HEK293 (cell line): ENCODE data around the gene SPACA5.
A peak's percentile ranks its signal among the peaks of the same experiment; 100 is the strongest.

ENCODE experiments used
- GLI2 ChIP-seq: fragments of 450-650 bp; formaldehyde crosslinking; IDR thresholded peaks from 2 replicates; pipeline ENCODE4; 2017; ENCODE audit warnings: missing biosample characterization, missing genetic modification characterization, low read depth, borderline replicate concordance
- KLF1 ChIP-seq: fragments of 450-650 bp; formaldehyde crosslinking; IDR thresholded peaks from 2 replicates; pipeline ENCODE4 v1.5.1; 2016; ENCODE audit warnings: missing biosample characterization, missing genetic modification characterization
- MZF1 ChIP-seq: fragments of 450-650 bp; formaldehyde crosslinking; IDR thresholded peaks from 2 replicates; pipeline ENCODE4 v1.5.1; 2017; ENCODE audit warnings: missing biosample characterization, missing genetic modification characterization, borderline replicate concordance
- OVOL3 ChIP-seq: fragments of 450-650 bp; formaldehyde crosslinking; IDR thresholded peaks from 2 replicates; pipeline ENCODE4 v1.5.1; 2016; ENCODE audit warnings: missing biosample characterization, missing genetic modification characterization
- TRIM28 ChIP-seq: IDR thresholded peaks from 2 replicates; pipeline ENCODE4 v1.6.1; 2011; ENCODE audit warnings: low read length, control low read depth, borderline replicate concordance
- ZBTB21 ChIP-seq: fragments of 450-650 bp; formaldehyde crosslinking; IDR thresholded peaks from 2 replicates; pipeline ENCODE4 v1.5.1; 2017; ENCODE audit warnings: missing biosample characterization, missing genetic modification characterization
- ZBTB48 ChIP-seq: fragments of 450-650 bp; formaldehyde crosslinking; IDR thresholded peaks from 2 replicates; pipeline ENCODE4 v1.5.1; 2016; ENCODE audit warnings: missing biosample characterization, missing genetic modification characterization
- ZBTB7A ChIP-seq: fragments of 450-650 bp; formaldehyde crosslinking; IDR thresholded peaks from 2 replicates; pipeline ENCODE4 v1.5.1; 2016; ENCODE audit warnings: low read depth, missing biosample characterization, missing genetic modification characterization
- ZNF248 ChIP-seq: fragments of 450-650 bp; formaldehyde crosslinking; IDR thresholded peaks from 2 replicates; pipeline ENCODE4 v1.5.1; 2017; ENCODE audit warnings: missing biosample characterization, missing genetic modification characterization
- ZNF266 ChIP-seq: fragments of 450-650 bp; formaldehyde crosslinking; IDR thresholded peaks from 2 replicates; pipeline ENCODE4 v1.5.1; 2016; ENCODE audit warnings: missing biosample characterization, missing genetic modification characterization, low read depth
- ZNF311 ChIP-seq: fragments of 450-650 bp; formaldehyde crosslinking; IDR thresholded peaks from 2 replicates; pipeline ENCODE4 v1.5.1; 2017; ENCODE audit warnings: missing biosample characterization, missing genetic modification characterization, borderline replicate concordance
- ZNF350 ChIP-seq: fragments of 450-650 bp; formaldehyde crosslinking; IDR thresholded peaks from 2 replicates; pipeline ENCODE4 v1.5.0; 2017; ENCODE audit warnings: missing biosample characterization, mild to moderate bottlenecking, missing genetic modification characterization
- ZNF404 ChIP-seq: fragments of 450-650 bp; formaldehyde crosslinking; IDR thresholded peaks from 2 replicates; pipeline ENCODE4 v1.5.1; 2017; ENCODE audit warnings: missing biosample characterization, missing genetic modification characterization
- ZNF521 ChIP-seq: fragments of 450-650 bp; formaldehyde crosslinking; IDR thresholded peaks from 2 replicates; pipeline ENCODE4 v1.5.1; 2017; ENCODE audit warnings: missing biosample characterization, mild to moderate bottlenecking, missing genetic modification characterization
- ZNF549 ChIP-seq: fragments of 450-650 bp; IDR thresholded peaks from 2 replicates; pipeline ENCODE4 v1.5.1; 2018; ENCODE audit warnings: missing biosample characterization, missing genetic modification characterization, mild to moderate bottlenecking, inconsistent platforms, moderate library complexity
- ZNF571 ChIP-seq: fragments of 450-650 bp; formaldehyde crosslinking; IDR thresholded peaks from 2 replicates; pipeline ENCODE4 v1.5.0; 2017; ENCODE audit warnings: missing biosample characterization, missing genetic modification characterization
- ZNF585B ChIP-seq: fragments of 450-650 bp; formaldehyde crosslinking; IDR thresholded peaks from 2 replicates; pipeline ENCODE4 v1.5.1; 2016; ENCODE audit warnings: missing biosample characterization, missing genetic modification characterization
- ZNF610 ChIP-seq: fragments of 450-650 bp; formaldehyde crosslinking; IDR thresholded peaks from 2 replicates; pipeline ENCODE4 v1.5.1; 2016; ENCODE audit warnings: missing biosample characterization, missing genetic modification characterization, borderline replicate concordance
- ZNF623 ChIP-seq: fragments of 450-650 bp; formaldehyde crosslinking; IDR thresholded peaks from 2 replicates; pipeline ENCODE4 v1.5.1; 2016; ENCODE audit warnings: missing biosample characterization, missing genetic modification characterization
- ZNF785 ChIP-seq: fragments of 450-650 bp; formaldehyde crosslinking; IDR thresholded peaks from 2 replicates; pipeline ENCODE4 v1.5.1; 2016; ENCODE audit warnings: missing biosample characterization, missing genetic modification characterization
- ZNF792 ChIP-seq: fragments of 450-650 bp; formaldehyde crosslinking; IDR thresholded peaks from 2 replicates; pipeline ENCODE4 v1.5.1; 2016; ENCODE audit warnings: missing biosample characterization, missing genetic modification characterization
- ZSCAN30 ChIP-seq: fragments of 450-650 bp; IDR thresholded peaks from 2 replicates; pipeline ENCODE4 v1.5.1; 2018; ENCODE audit warnings: missing biosample characterization, mild to moderate bottlenecking, missing genetic modification characterization, moderate library complexity
- TF ChIP-seq, protein P1 (sequence below): fragments of 450-650 bp; formaldehyde crosslinking; IDR thresholded peaks from 2 replicates; pipeline ENCODE4; 2016; ENCODE audit warnings: missing biosample characterization, missing genetic modification characterization
- TF ChIP-seq, protein P2 (sequence below): fragments of 450-650 bp; IDR thresholded peaks from 2 replicates; pipeline ENCODE4 v1.5.1; 2018; ENCODE audit warnings: missing biosample characterization, mild to moderate bottlenecking, missing genetic modification characterization
- TF ChIP-seq, protein P3 (sequence below): fragments of 450-650 bp; formaldehyde crosslinking; IDR thresholded peaks from 2 replicates; pipeline ENCODE4 v1.5.1; 2016; ENCODE audit warnings: missing biosample characterization, missing genetic modification characterization, borderline replicate concordance
- TF ChIP-seq, protein P4 (sequence below): fragments of 450-650 bp; formaldehyde crosslinking; conservative IDR thresholded peaks from 2 replicates; pipeline ENCODE4 v1.5.1; 2016; ENCODE audit warnings: low read depth, missing biosample characterization, missing genetic modification characterization
- TF ChIP-seq, protein P5 (sequence below): fragments of 450-650 bp; formaldehyde crosslinking; IDR thresholded peaks from 2 replicates; pipeline ENCODE4 v1.5.1; 2017; ENCODE audit warnings: missing biosample characterization, mild to moderate bottlenecking, missing genetic modification characterization, moderate library complexity

Gene SPACA5

DNA sequence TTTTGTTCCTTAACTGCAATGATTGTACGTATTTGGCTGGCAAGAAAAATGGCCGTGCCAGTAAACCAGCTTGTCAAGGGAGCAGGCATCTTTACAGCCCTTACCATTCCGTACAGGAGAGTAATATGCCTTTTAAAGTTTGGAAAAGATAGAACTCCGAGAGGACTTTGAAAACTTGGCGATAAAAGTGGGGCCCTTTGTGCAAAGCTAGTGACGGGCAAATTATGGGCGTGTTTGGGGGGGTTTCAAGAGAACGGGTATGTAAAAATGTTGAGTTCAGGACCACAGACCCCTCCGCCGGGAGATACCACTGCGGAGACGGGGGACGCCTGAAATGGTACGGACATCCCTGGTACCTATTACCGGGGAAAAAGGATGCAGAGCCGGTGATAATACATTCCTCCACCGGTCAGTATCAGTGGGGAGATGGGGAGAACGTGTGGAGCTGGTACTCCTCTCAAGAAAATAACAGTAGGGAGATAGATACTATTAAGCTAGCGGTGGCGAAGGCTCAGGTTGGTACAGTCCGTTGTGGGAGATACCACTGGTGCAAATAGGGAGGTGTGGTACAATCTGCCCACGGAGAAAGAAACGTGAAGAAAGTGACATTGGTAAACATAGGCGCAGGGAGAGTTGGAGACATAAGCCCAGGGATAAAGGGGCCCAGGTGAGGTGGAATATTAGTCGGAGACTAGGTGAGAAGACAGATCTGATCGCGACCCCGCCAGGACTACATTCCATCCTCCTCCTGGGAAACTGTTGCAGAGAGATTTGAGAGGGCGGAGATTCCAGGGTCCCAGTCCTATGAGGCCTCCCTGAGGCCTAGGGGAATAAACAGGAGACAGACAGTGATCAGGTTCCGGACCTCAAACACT is 14.5 kb downstream of the SPACA5 start (continued):
- TF ChIP-seq, protein P1, sequence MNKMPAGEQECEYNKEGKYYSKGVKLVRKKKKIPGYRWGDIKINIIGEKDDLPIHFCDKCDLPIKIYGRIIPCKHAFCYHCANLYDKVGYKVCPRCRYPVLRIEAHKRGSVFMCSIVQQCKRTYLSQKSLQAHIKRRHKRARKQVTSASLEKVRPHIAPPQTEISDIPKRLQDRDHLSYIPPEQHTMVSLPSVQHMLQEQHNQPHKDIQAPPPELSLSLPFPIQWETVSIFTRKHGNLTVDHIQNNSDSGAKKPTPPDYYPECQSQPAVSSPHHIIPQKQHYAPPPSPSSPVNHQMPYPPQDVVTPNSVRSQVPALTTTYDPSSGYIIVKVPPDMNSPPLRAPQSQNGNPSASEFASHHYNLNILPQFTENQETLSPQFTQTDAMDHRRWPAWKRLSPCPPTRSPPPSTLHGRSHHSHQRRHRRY (tag by site-specific recombination) = no peak
- no peak for TF ChIP-seq ZNF785 (tag by site-specific recombination)
- no peak for TF ChIP-seq ZNF266 (tag by site-specific recombination)
- 0 out of 2 replicates have a peak, but pooled peaks have one; percentile 26 for TF ChIP-seq ZNF585B (tag by site-specific recombination)
- no peak for TF ChIP-seq ZNF248
- no peak for TF ChIP-seq ZSCAN30 (tag by site-specific recombination)
- TF ChIP-seq KLF1 (tag by site-specific recombination) = no peak
- no peak for TF ChIP-seq ZNF571 (tag by site-specific recombination)
- TF ChIP-seq, protein P2, sequence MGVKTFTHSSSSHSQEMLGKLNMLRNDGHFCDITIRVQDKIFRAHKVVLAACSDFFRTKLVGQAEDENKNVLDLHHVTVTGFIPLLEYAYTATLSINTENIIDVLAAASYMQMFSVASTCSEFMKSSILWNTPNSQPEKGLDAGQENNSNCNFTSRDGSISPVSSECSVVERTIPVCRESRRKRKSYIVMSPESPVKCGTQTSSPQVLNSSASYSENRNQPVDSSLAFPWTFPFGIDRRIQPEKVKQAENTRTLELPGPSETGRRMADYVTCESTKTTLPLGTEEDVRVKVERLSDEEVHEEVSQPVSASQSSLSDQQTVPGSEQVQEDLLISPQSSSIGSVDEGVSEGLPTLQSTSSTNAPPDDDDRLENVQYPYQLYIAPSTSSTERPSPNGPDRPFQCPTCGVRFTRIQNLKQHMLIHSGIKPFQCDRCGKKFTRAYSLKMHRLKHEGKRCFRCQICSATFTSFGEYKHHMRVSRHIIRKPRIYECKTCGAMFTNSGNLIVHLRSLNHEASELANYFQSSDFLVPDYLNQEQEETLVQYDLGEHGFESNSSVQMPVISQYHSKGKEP (tag by site-specific recombination) = no peak
- TF ChIP-seq TRIM28 = no peak
- TF ChIP-seq OVOL3 = no peak
- TF ChIP-seq ZNF549 (tag by site-specific recombination) = no peak
- no peak for TF ChIP-seq ZNF521 (tag by site-specific recombination)
- no peak for TF ChIP-seq ZNF610
- TF ChIP-seq, protein P3, sequence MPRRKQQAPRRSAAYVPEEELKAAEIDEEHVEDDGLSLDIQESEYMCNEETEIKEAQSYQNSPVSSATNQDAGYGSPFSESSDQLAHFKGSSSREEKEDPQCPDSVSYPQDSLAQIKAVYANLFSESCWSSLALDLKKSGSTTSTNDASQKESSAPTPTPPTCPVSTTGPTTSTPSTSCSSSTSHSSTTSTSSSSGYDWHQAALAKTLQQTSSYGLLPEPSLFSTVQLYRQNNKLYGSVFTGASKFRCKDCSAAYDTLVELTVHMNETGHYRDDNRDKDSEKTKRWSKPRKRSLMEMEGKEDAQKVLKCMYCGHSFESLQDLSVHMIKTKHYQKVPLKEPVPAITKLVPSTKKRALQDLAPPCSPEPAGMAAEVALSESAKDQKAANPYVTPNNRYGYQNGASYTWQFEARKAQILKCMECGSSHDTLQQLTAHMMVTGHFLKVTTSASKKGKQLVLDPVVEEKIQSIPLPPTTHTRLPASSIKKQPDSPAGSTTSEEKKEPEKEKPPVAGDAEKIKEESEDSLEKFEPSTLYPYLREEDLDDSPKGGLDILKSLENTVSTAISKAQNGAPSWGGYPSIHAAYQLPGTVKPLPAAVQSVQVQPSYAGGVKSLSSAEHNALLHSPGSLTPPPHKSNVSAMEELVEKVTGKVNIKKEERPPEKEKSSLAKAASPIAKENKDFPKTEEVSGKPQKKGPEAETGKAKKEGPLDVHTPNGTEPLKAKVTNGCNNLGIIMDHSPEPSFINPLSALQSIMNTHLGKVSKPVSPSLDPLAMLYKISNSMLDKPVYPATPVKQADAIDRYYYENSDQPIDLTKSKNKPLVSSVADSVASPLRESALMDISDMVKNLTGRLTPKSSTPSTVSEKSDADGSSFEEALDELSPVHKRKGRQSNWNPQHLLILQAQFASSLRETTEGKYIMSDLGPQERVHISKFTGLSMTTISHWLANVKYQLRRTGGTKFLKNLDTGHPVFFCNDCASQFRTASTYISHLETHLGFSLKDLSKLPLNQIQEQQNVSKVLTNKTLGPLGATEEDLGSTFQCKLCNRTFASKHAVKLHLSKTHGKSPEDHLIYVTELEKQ = no peak
- TF ChIP-seq, protein P4, sequence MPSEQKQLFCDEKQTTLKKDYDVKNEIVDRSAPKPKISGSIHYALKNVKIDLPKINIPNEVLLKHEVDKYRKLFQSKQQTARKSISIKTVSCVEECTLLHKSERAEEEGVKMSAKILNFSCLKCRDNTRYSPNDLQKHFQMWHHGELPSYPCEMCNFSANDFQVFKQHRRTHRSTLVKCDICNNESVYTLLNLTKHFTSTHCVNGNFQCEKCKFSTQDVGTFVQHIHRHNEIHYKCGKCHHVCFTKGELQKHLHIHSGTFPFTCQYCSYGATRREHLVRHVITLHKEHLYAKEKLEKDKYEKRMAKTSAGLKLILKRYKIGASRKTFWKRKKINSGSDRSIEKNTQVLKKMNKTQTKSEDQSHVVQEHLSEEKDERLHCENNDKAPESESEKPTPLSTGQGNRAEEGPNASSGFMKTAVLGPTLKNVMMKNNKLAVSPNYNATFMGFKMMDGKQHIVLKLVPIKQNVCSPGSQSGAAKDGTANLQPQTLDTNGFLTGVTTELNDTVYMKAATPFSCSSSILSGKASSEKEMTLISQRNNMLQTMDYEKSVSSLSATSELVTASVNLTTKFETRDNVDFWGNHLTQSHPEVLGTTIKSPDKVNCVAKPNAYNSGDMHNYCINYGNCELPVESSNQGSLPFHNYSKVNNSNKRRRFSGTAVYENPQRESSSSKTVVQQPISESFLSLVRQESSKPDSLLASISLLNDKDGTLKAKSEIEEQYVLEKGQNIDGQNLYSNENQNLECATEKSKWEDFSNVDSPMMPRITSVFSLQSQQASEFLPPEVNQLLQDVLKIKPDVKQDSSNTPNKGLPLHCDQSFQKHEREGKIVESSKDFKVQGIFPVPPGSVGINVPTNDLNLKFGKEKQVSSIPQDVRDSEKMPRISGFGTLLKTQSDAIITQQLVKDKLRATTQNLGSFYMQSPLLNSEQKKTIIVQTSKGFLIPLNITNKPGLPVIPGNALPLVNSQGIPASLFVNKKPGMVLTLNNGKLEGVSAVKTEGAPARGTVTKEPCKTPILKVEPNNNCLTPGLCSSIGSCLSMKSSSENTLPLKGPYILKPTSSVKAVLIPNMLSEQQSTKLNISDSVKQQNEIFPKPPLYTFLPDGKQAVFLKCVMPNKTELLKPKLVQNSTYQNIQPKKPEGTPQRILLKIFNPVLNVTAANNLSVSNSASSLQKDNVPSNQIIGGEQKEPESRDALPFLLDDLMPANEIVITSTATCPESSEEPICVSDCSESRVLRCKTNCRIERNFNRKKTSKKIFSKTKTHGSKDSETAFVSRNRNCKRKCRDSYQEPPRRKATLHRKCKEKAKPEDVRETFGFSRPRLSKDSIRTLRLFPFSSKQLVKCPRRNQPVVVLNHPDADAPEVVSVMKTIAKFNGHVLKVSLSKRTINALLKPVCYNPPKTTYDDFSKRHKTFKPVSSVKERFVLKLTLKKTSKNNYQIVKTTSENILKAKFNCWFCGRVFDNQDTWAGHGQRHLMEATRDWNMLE (tag by site-specific recombination) = peak; percentile 21; the same call in 1 of the 2 replicates
- TF ChIP-seq ZBTB48 (tag by site-specific recombination) = 0 out of 2 replicates have a peak, but pooled peaks have one; percentile 54
- no peak for TF ChIP-seq ZBTB21 (tag by site-specific recombination)
- TF ChIP-seq ZNF623 (tag by site-specific recombination) = no peak
- 0 out of 2 replicates have a peak, but pooled peaks have one; percentile 37 for TF ChIP-seq ZBTB7A (tag by site-specific recombination)
- no peak for TF ChIP-seq MZF1 (tag by site-specific recombination)
- TF ChIP-seq ZNF311 (tag by site-specific recombination) = no peak
- no peak for TF ChIP-seq ZNF404 (tag by site-specific recombination)
- no peak for TF ChIP-seq GLI2
- no peak for TF ChIP-seq ZNF350
- no peak for TF ChIP-seq ZNF792 (tag by site-specific recombination)
- TF ChIP-seq, protein P5, sequence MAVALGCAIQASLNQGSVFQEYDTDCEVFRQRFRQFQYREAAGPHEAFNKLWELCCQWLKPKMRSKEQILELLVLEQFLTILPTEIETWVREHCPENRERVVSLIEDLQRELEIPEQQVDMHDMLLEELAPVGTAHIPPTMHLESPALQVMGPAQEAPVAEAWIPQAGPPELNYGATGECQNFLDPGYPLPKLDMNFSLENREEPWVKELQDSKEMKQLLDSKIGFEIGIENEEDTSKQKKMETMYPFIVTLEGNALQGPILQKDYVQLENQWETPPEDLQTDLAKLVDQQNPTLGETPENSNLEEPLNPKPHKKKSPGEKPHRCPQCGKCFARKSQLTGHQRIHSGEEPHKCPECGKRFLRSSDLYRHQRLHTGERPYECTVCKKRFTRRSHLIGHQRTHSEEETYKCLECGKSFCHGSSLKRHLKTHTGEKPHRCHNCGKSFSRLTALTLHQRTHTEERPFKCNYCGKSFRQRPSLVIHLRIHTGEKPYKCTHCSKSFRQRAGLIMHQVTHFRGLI = no peak
